Naive thymus-derived CD4-positive, alpha-beta T cell (primary cell): ENCODE data around the gene SLIT1. TPM values are rescaled to one million over a fixed set of nuclear protein-coding genes. Genes with fewer than 3 reads are reported as not detected.

Experiments used
- ATAC-seq: fragments of 150-1000 bp; cut with Tn5 transposase; 2 replicates; pipeline ENCODE4 v1.10.0; 2021; ENCODE audit warnings: mild to moderate bottlenecking, moderate library complexity
- CTCF ChIA-PET: fragments of 350-600 bp; sonication (Branson Sonifier 250); formaldehyde crosslinking; loops from one replicate; lab custom pipeline; 2021; ENCODE audit warnings: antibody characterized with exemption; lab: Charles Lee
- POLR2A ChIA-PET: fragments of 350-600 bp; sonication (Branson Sonifier 250); formaldehyde crosslinking; loops from one replicate; lab custom pipeline; 2021; ENCODE audit warnings: antibody characterized with exemption, inconsistent platforms; lab: Charles Lee
- DNase-seq, 9 donors: peaks; one replicate each; pipeline versions ENCODE4 v3.0.0 to v3.0.0-alpha.2; 2020 to 2022; ENCODE audit warnings: mixed read lengths in 1 of 9
- H3K27ac ChIP-seq: one replicate; pipeline ENCODE4 v1.7.0; 2013; ENCODE audit warnings: mild to moderate bottlenecking, low read depth, low read length, moderate library complexity
- H3K27me3 ChIP-seq, 2 donors: one replicate each; pipeline ENCODE4 v1.7.0; 2013; ENCODE audit warnings: low read length in 2 of 2, mild to moderate bottlenecking in 2 of 2, moderate library complexity in 2 of 2; ENCODE audit not compliant: control insufficient read depth in 2 of 2, insufficient read depth in 2 of 2
- H3K36me3 ChIP-seq, 3 experiments: 1 replicate in 2 of 3; 2 replicates in 1 of 3; pipeline ENCODE4 v1.7.0; 2013; ENCODE audit warnings: low read length in 3 of 3, mild to moderate bottlenecking in 3 of 3, moderate library complexity in 1 of 3; ENCODE audit not compliant: insufficient read depth in 3 of 3, control insufficient read depth in 2 of 3
- H3K4me1 ChIP-seq, 2 donors: one replicate each; pipeline ENCODE4 v1.7.0; 2013; ENCODE audit warnings: low read length in 2 of 2, mild to moderate bottlenecking in 2 of 2, moderate library complexity in 1 of 2; ENCODE audit not compliant: control insufficient read depth in 2 of 2, insufficient read depth in 2 of 2
- H3K4me3 ChIP-seq: 2 replicates; pipeline ENCODE4 v1.7.0; 2013; ENCODE audit warnings: mild to moderate bottlenecking, low read length
- H3K9me3 ChIP-seq, 3 experiments: 1 replicate in 2 of 3; 2 replicates in 1 of 3; pipeline ENCODE4 v1.7.0; 2013; ENCODE audit warnings: low read length in 3 of 3; ENCODE audit not compliant: control insufficient read depth in 2 of 3
- H3K27ac Mint-ChIP-seq, 9 donors: one replicate each; pipeline ENCODE4 v1.8.0; 2020 to 2022; ENCODE audit warnings: mixed read lengths in 9 of 9, mild to moderate bottlenecking in 8 of 9, moderate library complexity in 5 of 9, inconsistent platforms in 2 of 9
- H3K27me3 Mint-ChIP-seq, 5 donors: one replicate each; pipeline ENCODE4 v1.8.0; 2021 to 2022; ENCODE audit warnings: mixed read lengths in 5 of 5, mild to moderate bottlenecking in 1 of 5
- H3K36me3 Mint-ChIP-seq, 5 donors: one replicate each; pipeline ENCODE4 v1.8.0; 2020 to 2022; ENCODE audit warnings: mixed read lengths in 5 of 5, mild to moderate bottlenecking in 3 of 5, inconsistent platforms in 1 of 5
- H3K4me1 Mint-ChIP-seq, 7 donors: one replicate each; pipeline ENCODE4 v1.8.0; 2020 to 2022; ENCODE audit warnings: mixed read lengths in 7 of 7, mild to moderate bottlenecking in 3 of 7, inconsistent platforms in 1 of 7
- H3K4me3 Mint-ChIP-seq, 10 donors: one replicate each; pipeline ENCODE4 v1.8.0; 2020 to 2022; ENCODE audit warnings: mild to moderate bottlenecking in 10 of 10, mixed read lengths in 10 of 10, moderate library complexity in 6 of 10, inconsistent platforms in 2 of 10
- H3K9me3 Mint-ChIP-seq, 11 donors: one replicate each; pipeline ENCODE4 v1.8.0; 2020 to 2022; ENCODE audit warnings: mixed read lengths in 11 of 11, mild to moderate bottlenecking in 4 of 11, inconsistent platforms in 1 of 11, moderate library complexity in 1 of 11
- intact Hi-C, 2 donors: fragments of 100-400 bp; cut with micrococcal nuclease; formaldehyde crosslinking; loops; one replicate each; pipeline ENCODE4 v1.15.1; 2023
- polyA plus RNA-seq, 2 donors: library from polyadenylated mRNA; unstranded; fragments of 300-500 nt; fragmentation: Illumina TruSeq; gene quantifications; one replicate each; pipeline ENCODE4 v1.2.3, GENCODE V29; 2021
- total RNA-seq, 6 experiments: library from RNA in 5 of 6; stranded (reverse) in 5 of 6; gene quantifications; 1 replicate in 5 of 6; 2 replicates in 1 of 6; pipeline ENCODE4 v1.2.3 and lab custom pipeline; 2021 to 2026

The SLIT1 gene
- total and polyA plus RNA-seq, 7 experiments from 2014 or later, result 0.19 to 0.88 (median 0.44) TPM; not detected in 2

DNA sequence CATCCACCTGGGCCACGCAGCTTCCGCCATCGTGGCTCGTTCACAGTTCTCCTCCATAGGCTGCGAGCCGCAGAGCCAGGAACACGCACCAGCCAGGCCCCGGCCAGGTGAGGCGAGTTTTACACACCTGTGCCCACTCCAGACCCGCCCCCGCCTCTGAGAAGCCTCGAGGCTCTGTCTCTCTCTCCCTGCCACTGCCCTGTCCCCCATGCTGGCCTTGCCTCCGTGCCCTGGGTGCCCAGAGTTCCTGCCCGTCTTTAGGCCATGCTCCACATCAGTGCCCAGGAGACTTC, 142.2 kb downstream of the SLIT1 start:
- CTCF ChIA-PET, result interaction anchor here (0.8 kb wide), 1 partner anchor 163 kb away, joined by 3 read pairs; no protein-coding TSS in a partner anchor
- H3K36me3 ChIP-seq, result no peaks in the 10 kb centered on the region
- no peak overlapping the region for H3K4me3 ChIP-seq
- no peaks in the 10 kb centered on the region for H3K9me3 ChIP-seq
- H3K27me3 ChIP-seq, result no peaks in the 10 kb centered on the region
- POLR2A ChIA-PET, result interaction anchor here (0.6 kb wide), 1 partner anchor 147 kb away, joined by 5 read pairs; no protein-coding TSS in a partner anchor
- H3K27me3 Mint-ChIP-seq, result peaks cover 0 to 4% (median 0%) of the 10 kb centered on the region in 5 donors
- no peak overlapping the region for H3K27ac ChIP-seq
- ATAC-seq (no peak), DNase-seq (no peak)
- H3K9me3 Mint-ChIP-seq, result peaks cover 0 to 2% (median 0%) of the 10 kb centered on the region in 11 donors
- intact Hi-C loops, result no loop called here
- no peak overlapping the region for H3K27ac Mint-ChIP-seq
- H3K4me1 Mint-ChIP-seq, result peaks cover 0 to 2% (median 0%) of the 10 kb centered on the region in 7 donors
- no peaks in the 10 kb centered on the region for H3K4me1 ChIP-seq
- H3K4me3 Mint-ChIP-seq, result no peak overlapping the region
- no peaks in the 10 kb centered on the region for H3K36me3 Mint-ChIP-seq

DNA sequence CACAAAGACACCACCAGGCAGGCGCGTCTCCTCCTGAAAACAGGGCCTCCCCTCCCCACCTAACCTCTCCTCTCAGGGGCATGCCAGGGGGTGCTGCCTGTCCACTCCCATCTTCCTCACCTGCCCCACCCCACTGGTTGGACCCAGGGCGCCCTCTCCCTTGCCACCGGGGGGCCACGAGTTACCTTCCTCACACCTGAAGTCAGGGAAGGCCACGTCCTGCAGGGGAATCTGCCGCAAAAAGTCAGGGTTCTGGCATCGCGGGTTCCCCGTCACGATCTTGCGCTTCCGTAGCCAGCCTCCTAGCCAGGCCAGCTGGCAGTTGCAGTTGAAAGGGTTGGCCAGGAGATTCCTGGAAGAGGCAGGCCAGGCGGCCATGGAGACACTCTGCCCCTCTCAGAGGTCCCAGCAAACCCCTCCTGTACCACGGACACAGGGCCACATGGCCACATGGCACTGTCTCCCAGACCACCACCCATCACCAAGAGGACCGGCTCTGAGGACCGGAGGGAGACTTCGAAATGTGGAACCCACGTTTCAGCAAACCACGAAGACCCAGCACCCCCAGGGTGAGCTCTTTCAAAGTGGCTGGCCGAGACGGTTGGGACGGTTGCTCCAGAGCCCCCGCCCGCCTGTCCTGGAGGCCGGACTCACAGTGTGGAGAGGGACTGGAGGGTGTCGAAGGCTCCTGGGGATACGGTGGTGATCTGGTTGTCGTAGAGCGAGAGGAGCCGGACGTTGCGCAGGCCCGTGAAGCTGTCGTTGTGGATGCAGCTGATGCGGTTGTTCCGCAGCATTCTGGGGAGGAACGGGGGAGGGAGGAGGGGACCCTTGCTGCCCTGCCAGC, 142.8 kb downstream of the SLIT1 start:
- H3K4me3 Mint-ChIP-seq, result no peak overlapping the region
- no peaks in the 10 kb centered on the region for H3K36me3 ChIP-seq
- peaks cover 0 to 2% (median 0%) of the 10 kb centered on the region in 11 donors for H3K9me3 Mint-ChIP-seq
- peaks cover 4 to 7% (median 5%) of the 10 kb centered on the region in 7 donors for H3K4me1 Mint-ChIP-seq
- CTCF ChIA-PET, result no interaction called here
- no peak overlapping the region for H3K4me3 ChIP-seq
- POLR2A ChIA-PET, result interaction anchor here (0.6 kb wide), 1 partner anchor 148 kb away, joined by 5 read pairs; no protein-coding TSS in a partner anchor
- no peaks in the 10 kb centered on the region for H3K27me3 ChIP-seq
- DNase-seq, result no peak
- intact Hi-C loops, result no loop called here
- H3K27ac ChIP-seq, result no peak overlapping the region
- no peaks in the 10 kb centered on the region for H3K4me1 ChIP-seq
- peaks cover 0 to 4% (median 0%) of the 10 kb centered on the region in 5 donors for H3K27me3 Mint-ChIP-seq
- H3K27ac Mint-ChIP-seq, result no peak overlapping the region
- no peak for ATAC-seq
- H3K36me3 Mint-ChIP-seq, result no peaks in the 10 kb centered on the region
- H3K9me3 ChIP-seq, result no peaks in the 10 kb centered on the region

- intact Hi-C loops, result no loop called here
- no peak overlapping the region for H3K4me3 ChIP-seq
- no peaks in the 10 kb centered on the region for H3K9me3 ChIP-seq
- H3K4me1 ChIP-seq, result no peaks in the 10 kb centered on the region
- Mint-ChIP-seq H3K4me3 (no peak overlapping the region), H3K9me3 (peaks cover 0 to 2% (median 0%) of the 10 kb centered on the region in 11 donors), H3K27me3 (peaks cover 0 to 4% (median 0%) of the 10 kb centered on the region in 5 donors), H3K36me3 (no peaks in the 10 kb centered on the region), H3K4me1 (peaks cover 12 to 16% (median 13%) of the 10 kb centered on the region in 7 donors), H3K27ac (no peak overlapping the region)
- no peak overlapping the region for H3K27ac ChIP-seq
- H3K36me3 ChIP-seq, result no peaks in the 10 kb centered on the region
- ATAC-seq, result no peak
- DNase-seq, result no peak
- ChIA-PET POLR2A (no interaction called here), CTCF (no interaction called here)
- no peaks in the 10 kb centered on the region for H3K27me3 ChIP-seq
These were observed 143.7 kb downstream of the SLIT1 start for GRCh38 chr10:97042081-97042480.

GRCh38 chr10:97040706-97041105, 145.1 kb downstream of the SLIT1 start:
- Histone ChIP-seq H3K36me3 (no peaks in the 10 kb centered on the region), H3K27ac (no peak overlapping the region), H3K4me3 (no peak overlapping the region), H3K27me3 (no peaks in the 10 kb centered on the region), H3K9me3 (no peaks in the 10 kb centered on the region), H3K4me1 (no peaks in the 10 kb centered on the region)
- Mint-ChIP-seq H3K4me1 (peaks cover 12 to 20% (median 16%) of the 10 kb centered on the region in 7 donors), H3K36me3 (no peaks in the 10 kb centered on the region), H3K27me3 (peaks cover 0 to 8% (median 6%) of the 10 kb centered on the region in 5 donors), H3K27ac (no peak overlapping the region), H3K4me3 (peak overlapping the region in 1 of 10 donors; percentile 16), H3K9me3 (peaks cover 0 to 2% (median 0%) of the 10 kb centered on the region in 11 donors)
- ATAC-seq (no peak), DNase-seq (no peak)
- ChIA-PET POLR2A (no interaction called here), CTCF (no interaction called here)
- intact Hi-C loops, result no loop called here

DNA sequence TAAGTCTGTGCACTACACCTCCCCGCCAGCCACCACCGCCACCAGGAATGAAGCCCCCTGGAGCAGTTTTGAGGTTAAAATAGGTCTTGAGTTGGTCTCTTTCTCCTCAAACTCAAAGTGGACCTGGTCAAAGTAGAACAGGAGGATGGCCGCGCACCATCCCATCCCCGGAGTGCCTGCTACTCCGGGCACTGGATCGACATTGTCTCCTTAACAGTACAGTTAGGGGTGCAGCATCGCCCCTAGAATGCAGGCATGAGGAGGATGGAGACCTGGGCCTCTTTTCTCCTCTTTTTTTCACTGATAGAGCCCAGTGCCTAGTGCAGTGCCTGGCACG, 145.5 kb downstream of the SLIT1 start:
- H3K4me1 Mint-ChIP-seq, result peaks cover 12 to 20% (median 16%) of the 10 kb centered on the region in 7 donors

GRCh38 chr10:97039538-97040247, 146.1 kb downstream of the SLIT1 start:
- CTCF ChIA-PET, result interaction anchor here (0.8 kb wide), 1 partner anchor 159 kb away, joined by 3 read pairs; no protein-coding TSS in a partner anchor
- H3K4me1 Mint-ChIP-seq, result peaks cover 12 to 20% (median 16%) of the 10 kb centered on the region in 7 donors
- no peak for ATAC-seq
- Histone ChIP-seq H3K9me3 (no peaks in the 10 kb centered on the region), H3K36me3 (no peaks in the 10 kb centered on the region), H3K27ac (no peak overlapping the region), H3K4me1 (no peaks in the 10 kb centered on the region), H3K27me3 (no peaks in the 10 kb centered on the region), H3K4me3 (no peak overlapping the region)
- peaks cover 0 to 2% (median 0%) of the 10 kb centered on the region in 11 donors for H3K9me3 Mint-ChIP-seq
- no peak for DNase-seq
- H3K27ac Mint-ChIP-seq, result peak overlapping the region in 1 of 9 donors; percentile 32
- H3K36me3 Mint-ChIP-seq, result no peaks in the 10 kb centered on the region
- peaks cover 2 to 13% (median 9%) of the 10 kb centered on the region in 5 donors for H3K27me3 Mint-ChIP-seq
- POLR2A ChIA-PET, result no interaction called here
- intact Hi-C loops, result no loop called here
- H3K4me3 Mint-ChIP-seq, result no peak overlapping the region

More for the DNA sequence above, 145.5 kb downstream of the SLIT1 start:
- no peak overlapping the region for H3K27ac Mint-ChIP-seq
- Histone ChIP-seq H3K4me3 (no peak overlapping the region), H3K9me3 (no peaks in the 10 kb centered on the region), H3K36me3 (no peaks in the 10 kb centered on the region), H3K27me3 (no peaks in the 10 kb centered on the region), H3K4me1 (no peaks in the 10 kb centered on the region), H3K27ac (no peak overlapping the region)
- ATAC-seq (no peak), DNase-seq (no peak)
- CTCF ChIA-PET, result no interaction called here
- no peaks in the 10 kb centered on the region for H3K36me3 Mint-ChIP-seq
- POLR2A ChIA-PET, result no interaction called here
- peaks cover 0 to 11% (median 8%) of the 10 kb centered on the region in 5 donors for H3K27me3 Mint-ChIP-seq
- H3K4me3 Mint-ChIP-seq, result no peak overlapping the region
- H3K9me3 Mint-ChIP-seq, result peaks cover 0 to 2% (median 0%) of the 10 kb centered on the region in 11 donors
- intact Hi-C loops, result no loop called here
